Stimulated activated naive CD8-positive, alpha-beta T cell treated with anti-CD3 and anti-CD28 coated beads, Interleukin-15, Interleukin-2, amounts not matched to agents 100 ng/mL and 50 ng/mL, for 24 hours (primary cell): ENCODE results near the gene CAMTA1.

Experiments
- H3K27ac Mint-ChIP-seq: one replicate; pipeline ENCODE4 v1.8.0; 2021; ENCODE audit warnings: mild to moderate bottlenecking, mixed read lengths
- H3K27me3 Mint-ChIP-seq: one replicate; pipeline ENCODE4 v1.8.0; 2021; ENCODE audit warnings: mixed read lengths
- H3K36me3 Mint-ChIP-seq: one replicate; pipeline ENCODE4 v1.8.0; 2021; ENCODE audit warnings: low read depth, mixed read lengths
- H3K4me1 Mint-ChIP-seq: one replicate; pipeline ENCODE4 v1.8.0; 2021; ENCODE audit warnings: low read depth, mixed read lengths
- H3K4me3 Mint-ChIP-seq: one replicate; pipeline ENCODE4 v1.8.0; 2021; ENCODE audit warnings: mild to moderate bottlenecking, mixed read lengths
- H3K9me3 Mint-ChIP-seq: one replicate; pipeline ENCODE4 v1.8.0; 2021; ENCODE audit warnings: mixed read lengths

Gene CAMTA1

GRCh38 chr1:7234471-7234755 lies 449.2 kb downstream of the CAMTA1 start:
- no peaks in the 10 kb centered on the region for H3K4me1 Mint-ChIP-seq
- peaks cover 29% of the 10 kb centered on the region for H3K27me3 Mint-ChIP-seq
- no peak overlapping the region for H3K27ac Mint-ChIP-seq
- no peak overlapping the region for H3K4me3 Mint-ChIP-seq
- no peaks in the 10 kb centered on the region for H3K9me3 Mint-ChIP-seq
- H3K36me3 Mint-ChIP-seq: no peaks in the 10 kb centered on the region

GRCh38 chr1:7235871-7236517 lies 450.7 kb downstream of the CAMTA1 start:
- no peaks in the 10 kb centered on the region for H3K9me3 Mint-ChIP-seq
- H3K27ac Mint-ChIP-seq: no peak overlapping the region
- no peak overlapping the region for H3K4me3 Mint-ChIP-seq
- peaks cover 35% of the 10 kb centered on the region for H3K27me3 Mint-ChIP-seq
- H3K36me3 Mint-ChIP-seq: no peaks in the 10 kb centered on the region
- H3K4me1 Mint-ChIP-seq: no peaks in the 10 kb centered on the region

GRCh38 chr1:7236844-7237515 lies 451.7 kb downstream of the CAMTA1 start:
- H3K4me3 Mint-ChIP-seq: no peak overlapping the region
- H3K27ac Mint-ChIP-seq: no peak overlapping the region
- no peaks in the 10 kb centered on the region for H3K9me3 Mint-ChIP-seq
- no peaks in the 10 kb centered on the region for H3K36me3 Mint-ChIP-seq
- H3K27me3 Mint-ChIP-seq: peaks cover 35% of the 10 kb centered on the region
- no peaks in the 10 kb centered on the region for H3K4me1 Mint-ChIP-seq

GRCh38 chr1:7247158-7247557 lies 461.9 kb downstream of the CAMTA1 start:
- H3K4me1 Mint-ChIP-seq: no peaks in the 10 kb centered on the region
- peaks cover 24% of the 10 kb centered on the region for H3K27me3 Mint-ChIP-seq
- no peaks in the 10 kb centered on the region for H3K9me3 Mint-ChIP-seq
- no peak overlapping the region for H3K27ac Mint-ChIP-seq
- H3K36me3 Mint-ChIP-seq: no peaks in the 10 kb centered on the region
- no peak overlapping the region for H3K4me3 Mint-ChIP-seq

- H3K27me3 Mint-ChIP-seq: peaks cover 22% of the 10 kb centered on the region
- H3K36me3 Mint-ChIP-seq: no peaks in the 10 kb centered on the region
- no peaks in the 10 kb centered on the region for H3K9me3 Mint-ChIP-seq
- no peaks in the 10 kb centered on the region for H3K4me1 Mint-ChIP-seq
- no peak overlapping the region for H3K27ac Mint-ChIP-seq
- H3K4me3 Mint-ChIP-seq: no peak overlapping the region
These were observed 462.7 kb downstream of the CAMTA1 start for GRCh38 chr1:7247791-7248548.

- Mint-ChIP-seq H3K36me3 (no peaks in the 10 kb centered on the region), H3K27me3 (peaks cover 21% of the 10 kb centered on the region), H3K4me3 (no peak overlapping the region), H3K27ac (no peak overlapping the region), H3K9me3 (no peaks in the 10 kb centered on the region), H3K4me1 (no peaks in the 10 kb centered on the region)
These were observed 463.4 kb downstream of the CAMTA1 start for GRCh38 chr1:7248549-7249199.

- Mint-ChIP-seq H3K4me3 (no peak overlapping the region), H3K4me1 (no peaks in the 10 kb centered on the region), H3K9me3 (no peaks in the 10 kb centered on the region), H3K36me3 (no peaks in the 10 kb centered on the region), H3K27ac (no peak overlapping the region), H3K27me3 (peaks cover 21% of the 10 kb centered on the region)
These were observed 464.3 kb downstream of the CAMTA1 start for GRCh38 chr1:7249516-7249915.

GRCh38 chr1:7250176-7250575 lies 464.9 kb downstream of the CAMTA1 start:
- no peaks in the 10 kb centered on the region for H3K9me3 Mint-ChIP-seq
- no peaks in the 10 kb centered on the region for H3K4me1 Mint-ChIP-seq
- H3K27ac Mint-ChIP-seq: no peak overlapping the region
- no peaks in the 10 kb centered on the region for H3K36me3 Mint-ChIP-seq
- H3K4me3 Mint-ChIP-seq: no peak overlapping the region
- H3K27me3 Mint-ChIP-seq: peaks cover 21% of the 10 kb centered on the region

- Mint-ChIP-seq H3K27me3 (peaks cover 21% of the 10 kb centered on the region), H3K9me3 (no peaks in the 10 kb centered on the region), H3K27ac (no peak overlapping the region), H3K4me1 (no peaks in the 10 kb centered on the region), H3K4me3 (no peak overlapping the region), H3K36me3 (no peaks in the 10 kb centered on the region)
These were observed 465.6 kb downstream of the CAMTA1 start for GRCh38 chr1:7250597-7251453.

- Mint-ChIP-seq H3K4me3 (no peak overlapping the region), H3K4me1 (no peaks in the 10 kb centered on the region), H3K27ac (no peak overlapping the region), H3K36me3 (no peaks in the 10 kb centered on the region), H3K9me3 (no peaks in the 10 kb centered on the region), H3K27me3 (peaks cover 18% of the 10 kb centered on the region)
These were observed 466.2 kb downstream of the CAMTA1 start for GRCh38 chr1:7251454-7251800.

GRCh38 chr1:7252411-7253117 lies 467.3 kb downstream of the CAMTA1 start:
- no peak overlapping the region for H3K27ac Mint-ChIP-seq
- no peaks in the 10 kb centered on the region for H3K36me3 Mint-ChIP-seq
- peaks cover 13% of the 10 kb centered on the region for H3K27me3 Mint-ChIP-seq
- H3K9me3 Mint-ChIP-seq: no peaks in the 10 kb centered on the region
- H3K4me3 Mint-ChIP-seq: no peak overlapping the region
- no peaks in the 10 kb centered on the region for H3K4me1 Mint-ChIP-seq

- H3K36me3 Mint-ChIP-seq: no peaks in the 10 kb centered on the region
- H3K27me3 Mint-ChIP-seq: peaks cover 10% of the 10 kb centered on the region
- H3K4me1 Mint-ChIP-seq: no peaks in the 10 kb centered on the region
- no peak overlapping the region for H3K27ac Mint-ChIP-seq
- no peaks in the 10 kb centered on the region for H3K9me3 Mint-ChIP-seq
- H3K4me3 Mint-ChIP-seq: no peak overlapping the region
These were observed 467.8 kb downstream of the CAMTA1 start for GRCh38 chr1:7253118-7253480.

- Mint-ChIP-seq H3K4me3 (no peak overlapping the region), H3K9me3 (no peaks in the 10 kb centered on the region), H3K27me3 (peaks cover 7% of the 10 kb centered on the region), H3K4me1 (no peaks in the 10 kb centered on the region), H3K36me3 (no peaks in the 10 kb centered on the region), H3K27ac (no peak overlapping the region)
These were observed 468.8 kb downstream of the CAMTA1 start for GRCh38 chr1:7253988-7254587.
